ENCODE data around the gene ZSWIM8. TPM values are rescaled to one million over a fixed set of nuclear protein-coding genes. Genes with fewer than 3 reads are reported as not detected.
A peak's percentile ranks its signal among the peaks of the same experiment; 100 is the strongest.

ZSWIM8 gene
- total and polyA plus RNA-seq, 10 of the 15 experiments (the other 5 are each of a cell fraction or from before 2014, with no cell fraction given), result 7.8 to 47.1 (median 23.6) TPM

- no peaks in the 10 kb centered on the region for H3K27me3 ChIP-seq (replicated peaks in 1 of 2; ENCODE audit: control insufficient read depth in 2 of 2, insufficient read depth in 2 of 2, low read length in 1 of 2)
- ChIA-PET CTCF (interaction anchor here (0.6 to 5.0 kb wide), 12 partner anchors 8 to 1522 kb away, joined by 3 to 55 read pairs (median 4); partner anchors contain the start of genes CHCHD1 and SEC24C), RAD21 (ENCODE audit: unreplicated experiment) (interaction anchor here (1.0 to 4.0 kb wide), 7 partner anchors 9 to 149 kb away, joined by 3 to 37 read pairs (median 15); partner anchors contain the start of gene SEC24C), POLR2A (interaction anchor here (0.6 to 6.8 kb wide), 6 partner anchors 10 to 45 kb away, joined by 3 to 63 read pairs (median 18); partner anchors contain the start of genes SEC24C and ZSWIM8), SMC1A (ENCODE audit: uncharacterized antibody, unreplicated experiment) (interaction anchor here (1.0 to 6.5 kb wide), 13 partner anchors 8 to 121 kb away, joined by 3 to 46 read pairs (median 9); partner anchors contain the start of genes CHCHD1 and SEC24C)
- H3K9me3 ChIP-seq (replicated peaks; ENCODE audit: control insufficient read depth, insufficient read depth, low read length), result no peaks in the 10 kb centered on the region
- H2AFZ ChIP-seq (ENCODE audit: control insufficient read depth, low read depth, low read length), result no peak overlapping the region
- BruUV-seq (replicated peaks), result no TSS peak
- FAIRE-seq (no peak), ATAC-seq (peak; percentile 18), DNase-seq (ENCODE audit: low read depth, low spot score) (no peak)
- peaks cover 5 to 20% of the 10 kb centered on the region in 2 experiments for H3K36me3 ChIP-seq (ENCODE audit: control insufficient read depth in 2 of 2, insufficient read depth in 2 of 2, low read length in 1 of 2)
- no peaks in the 10 kb centered on the region for H4K20me1 ChIP-seq (ENCODE audit: control insufficient read depth, insufficient read depth)
- 21% methylated on average over 5 of the region's 5 CpGs for WGBS (ENCODE audit: insufficient coverage, insufficient replicate concordance, low lambda C conversion rate, missing lambda C conversion rate)
- H3K4me1 ChIP-seq (ENCODE audit: control insufficient read depth, insufficient read depth, low read length), result peaks cover 5% of the 10 kb centered on the region
- intact Hi-C loops (cut with micrococcal nuclease; ENCODE audit: unreplicated experiment) (loop anchor here (5.0 kb wide), 2 partner anchors 38 to 73 kb away; partner anchors contain the start of gene NDST2), in situ Hi-C loops (cut with MboI) (no loop called here)
- peaks cover 68% of the 10 kb centered on the region for H3K79me2 ChIP-seq (ENCODE audit: control insufficient read depth, insufficient read depth, low read length)
- H3K4me3 ChIP-seq, result peak overlapping the region; percentile 94
- H3K27ac ChIP-seq (ENCODE audit: control insufficient read depth, insufficient read depth), result no peak overlapping the region
- H3K4me2 ChIP-seq (ENCODE audit: control insufficient read depth, insufficient read depth), result peak overlapping the region; percentile 76
- peak overlapping the region; percentile 79 for H3K9ac ChIP-seq (ENCODE audit: control insufficient read depth, insufficient read depth, low read length)
- TF ChIP-seq SIN3A (IDR thresholded peaks at IDR 0.05; ENCODE audit: low read depth, low read length) (no peak), CTCF (IDR thresholded peaks at IDR 0.05 in 2 of 3, conservative IDR thresholded peaks at IDR 0.05 in 1 of 3; ENCODE audit: control insufficient read depth in 2 of 3, extremely low read depth in 1 of 3, insufficient read depth in 1 of 3, low read depth in 3 of 3, low read length in 3 of 3) (peak in 2 of 3 experiments; percentile 20 to 55; a peak in 3 of 6 replicates), YY1 (IDR thresholded peaks at IDR 0.05; ENCODE audit: low read depth, low read length) (no peak), IKZF2 (IDR thresholded peaks at IDR 0.05) (no peak; a peak in 1 of 4 replicates), IRF5 (IDR thresholded peaks at IDR 0.05; ENCODE audit: borderline replicate concordance) (no peak), CBFB (IDR thresholded peaks at IDR 0.05; ENCODE audit: low read depth) (no peak), PRDM15 (CRISPR knock-in tag; IDR thresholded peaks at IDR 0.05) (no peak), TARDBP (IDR thresholded peaks at IDR 0.05; ENCODE audit: borderline replicate concordance) (no peak), RAD51 (IDR thresholded peaks at IDR 0.05) (no peak), ATF3 (IDR thresholded peaks at IDR 0.05; ENCODE audit: borderline replicate concordance, extremely low read depth, low read depth, low read length) (no peak), KLF5 (IDR thresholded peaks at IDR 0.05; ENCODE audit: partially characterized antibody) (no peak), NR2C1 (IDR thresholded peaks at IDR 0.05) (no peak), RB1 (IDR thresholded peaks at IDR 0.05; ENCODE audit: borderline replicate concordance) (no peak), RUNX3 (IDR thresholded peaks at IDR 0.05; ENCODE audit: low read length) (no peak), RBBP5 (conservative IDR thresholded peaks at IDR 0.05) (no peak), BHLHE40 (IDR thresholded peaks at IDR 0.05; ENCODE audit: borderline replicate concordance in 1 of 2, low read depth in 2 of 2, low read length in 1 of 2) (no peak), SMARCA5 (IDR thresholded peaks at IDR 0.05) (no peak; the same call in 1 of the 2 replicates), HDAC2 (IDR thresholded peaks at IDR 0.05) (no peak)
Measured at GRCh38 chr10:73774637-73775036, 10.8 kb upstream of the ZSWIM8 start.

All from GM12878 (cell line).